Measurements from ENCODE around the gene GATD1. TPM values are rescaled to one million over a fixed set of nuclear protein-coding genes. Genes with fewer than 3 reads are reported as not detected.
A peak's percentile ranks its signal among the peaks of the same experiment; 100 is the strongest.

Gene GATD1
- total RNA-seq, 1 experiment from 2014 or later = 81.3 TPM

DNA sequence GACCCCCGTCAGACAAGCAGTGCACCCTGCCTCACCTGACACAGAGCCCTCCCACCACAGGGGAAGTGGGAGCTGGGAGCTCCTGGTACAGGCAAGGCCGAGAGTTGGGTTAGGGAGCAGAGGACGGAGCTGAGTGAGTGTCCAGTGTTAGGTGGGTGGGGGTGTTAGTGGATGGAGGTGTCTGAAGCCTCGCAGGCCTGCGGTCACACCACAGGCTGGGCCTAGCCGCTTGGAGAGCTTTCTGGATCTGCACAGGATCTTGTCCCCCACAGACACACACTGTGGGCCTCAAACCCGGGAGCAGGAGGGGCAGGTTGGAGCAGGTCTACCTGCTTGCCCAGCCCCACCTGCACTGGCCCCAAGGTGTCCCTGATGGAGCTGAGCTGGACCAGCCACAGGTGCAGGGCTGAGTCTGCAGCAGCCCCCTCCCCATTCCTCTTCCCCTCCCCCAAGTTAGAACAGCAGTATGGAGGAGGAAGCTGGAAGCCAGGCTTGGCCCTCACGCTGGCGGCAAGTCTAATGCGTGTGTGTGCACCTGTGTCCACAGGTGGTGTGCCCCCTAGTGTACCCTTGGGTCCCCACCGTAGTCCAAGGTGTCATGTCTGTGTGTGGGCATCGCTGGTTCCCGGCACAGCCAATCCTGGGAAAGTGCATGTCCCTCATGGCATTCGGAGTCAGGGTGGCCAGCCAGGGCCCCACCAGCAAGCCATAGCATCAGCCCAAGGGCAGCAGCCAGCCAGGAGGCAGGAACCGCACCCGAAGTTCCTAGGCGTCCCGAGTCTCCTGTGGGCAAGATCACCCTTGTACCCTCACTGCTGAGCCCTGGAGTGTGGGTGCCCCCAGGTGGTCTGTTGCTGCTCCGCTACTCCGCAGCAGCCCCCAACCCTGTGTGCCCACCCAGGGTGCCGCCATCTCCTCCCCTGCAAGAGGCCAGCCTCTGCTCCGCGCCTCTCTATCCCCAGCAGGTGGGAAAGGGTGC, 2.0 kb upstream of the GATD1 start:
- Histone ChIP-seq H3K4me1 (ENCODE audit: insufficient read depth, low read length, poor library complexity, severe bottlenecking) (peaks cover 9% of the 10 kb centered on the region), H3K4me3 (ENCODE audit: low read depth, low read length, poor library complexity, severe bottlenecking) (no peak overlapping the region), H3K36me3 (ENCODE audit: insufficient read depth, low read length, poor library complexity, severe bottlenecking) (no peaks in the 10 kb centered on the region), H3K27me3 (replicated peaks; ENCODE audit: insufficient read depth, low read depth, low read length, poor library complexity) (no peaks in the 10 kb centered on the region), H3K9me3 (ENCODE audit: low read depth, low read length, poor library complexity, severe bottlenecking) (no peaks in the 10 kb centered on the region), H3K27ac (ENCODE audit: low read depth, low read length, poor library complexity, severe bottlenecking) (no peak overlapping the region)
- no peak for TF ChIP-seq CTCF (conservative IDR thresholded peaks at IDR 0.05; ENCODE audit: low read depth, low read length)
- TF ChIP-seq EZH2 (IDR thresholded peaks at IDR 0.05; ENCODE audit: borderline replicate concordance, low read depth, low read length, poor library complexity, severe bottlenecking) = no peak
- BruUV-seq (replicated peaks) = no TSS peak
- DNase-seq (ENCODE audit: low spot score) = no peak
- POLR2A ChIA-PET (ENCODE audit: low non-redundant PET) = no interaction called here
- CTCF ChIA-PET = no interaction called here
- intact Hi-C loops (cut with micrococcal nuclease; ENCODE audit: unreplicated experiment) = no loop called here

- Histone ChIP-seq H3K9me3 (ENCODE audit: low read depth, low read length, poor library complexity, severe bottlenecking) (no peaks in the 10 kb centered on the region), H3K27me3 (replicated peaks; ENCODE audit: insufficient read depth, low read depth, low read length, poor library complexity) (no peaks in the 10 kb centered on the region), H3K4me1 (ENCODE audit: insufficient read depth, low read length, poor library complexity, severe bottlenecking) (peaks cover 9% of the 10 kb centered on the region), H3K4me3 (ENCODE audit: low read depth, low read length, poor library complexity, severe bottlenecking) (peak overlapping the region; percentile 90), H3K27ac (ENCODE audit: low read depth, low read length, poor library complexity, severe bottlenecking) (peak overlapping the region; percentile 88), H3K36me3 (ENCODE audit: insufficient read depth, low read length, poor library complexity, severe bottlenecking) (peaks cover 15% of the 10 kb centered on the region)
- intact Hi-C loops (cut with micrococcal nuclease; ENCODE audit: unreplicated experiment) = no loop called here
- DNase-seq (ENCODE audit: low spot score) = peak; percentile 50
- ChIA-PET CTCF (no interaction called here), POLR2A (ENCODE audit: low non-redundant PET) (no interaction called here)
- no TSS peak for BruUV-seq (replicated peaks)
- TF ChIP-seq CTCF (conservative IDR thresholded peaks at IDR 0.05; ENCODE audit: low read depth, low read length) (no peak), EZH2 (IDR thresholded peaks at IDR 0.05; ENCODE audit: borderline replicate concordance, low read depth, low read length, poor library complexity, severe bottlenecking) (no peak)
These were observed 563 bp downstream of the GATD1 start for GRCh38 chr11:776561-777287.

DNA sequence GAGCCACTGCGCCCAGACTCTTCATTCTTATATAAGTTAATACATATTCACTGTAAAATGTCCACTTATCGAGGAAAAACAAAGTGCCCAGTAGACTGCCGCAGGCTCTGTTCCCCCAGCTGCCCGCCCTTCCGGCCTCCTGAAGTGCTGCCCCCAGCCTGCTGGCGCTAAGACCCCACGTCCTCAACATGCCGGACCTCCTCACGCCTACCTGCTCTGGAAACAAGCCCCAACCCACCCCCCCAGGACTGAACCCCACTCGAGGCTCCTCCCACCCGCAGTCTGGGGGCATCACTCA, 1.1 kb downstream of the GATD1 start:
- no peaks in the 10 kb centered on the region for H3K27me3 ChIP-seq (replicated peaks; ENCODE audit: insufficient read depth, low read depth, low read length, poor library complexity)
- ChIA-PET POLR2A (ENCODE audit: low non-redundant PET) (no interaction called here), CTCF (no interaction called here)
- H3K36me3 ChIP-seq (ENCODE audit: insufficient read depth, low read length, poor library complexity, severe bottlenecking) = peaks cover 20% of the 10 kb centered on the region
- intact Hi-C loops (cut with micrococcal nuclease; ENCODE audit: unreplicated experiment) = no loop called here
- TF ChIP-seq EZH2 (IDR thresholded peaks at IDR 0.05; ENCODE audit: borderline replicate concordance, low read depth, low read length, poor library complexity, severe bottlenecking) (no peak), CTCF (conservative IDR thresholded peaks at IDR 0.05; ENCODE audit: low read depth, low read length) (no peak)
- no TSS peak for BruUV-seq (replicated peaks)
- peak overlapping the region; percentile 90 for H3K4me3 ChIP-seq (ENCODE audit: low read depth, low read length, poor library complexity, severe bottlenecking)
- DNase-seq (ENCODE audit: low spot score) = no peak
- H3K9me3 ChIP-seq (ENCODE audit: low read depth, low read length, poor library complexity, severe bottlenecking) = no peaks in the 10 kb centered on the region
- peak overlapping the region; percentile 88 for H3K27ac ChIP-seq (ENCODE audit: low read depth, low read length, poor library complexity, severe bottlenecking)
- H3K4me1 ChIP-seq (ENCODE audit: insufficient read depth, low read length, poor library complexity, severe bottlenecking) = peaks cover 9% of the 10 kb centered on the region
